GM18867 (cell line): ENCODE results near the gene NEDD4L.
"Not testable (repeated sequence)": the region's sequence is repeated elsewhere in the genome, so short reads cannot be mapped to it uniquely, and the experiment has no call there.

Source experiments
- ATAC-seq: cut with Tn5 transposase; IDR thresholded peaks from one replicate; pipeline ENCODE4 v1.9.1; 2021; ENCODE audit warnings: mild to moderate bottlenecking, moderate library complexity; ENCODE audit not compliant: unreplicated experiment

NEDD4L gene

DNA sequence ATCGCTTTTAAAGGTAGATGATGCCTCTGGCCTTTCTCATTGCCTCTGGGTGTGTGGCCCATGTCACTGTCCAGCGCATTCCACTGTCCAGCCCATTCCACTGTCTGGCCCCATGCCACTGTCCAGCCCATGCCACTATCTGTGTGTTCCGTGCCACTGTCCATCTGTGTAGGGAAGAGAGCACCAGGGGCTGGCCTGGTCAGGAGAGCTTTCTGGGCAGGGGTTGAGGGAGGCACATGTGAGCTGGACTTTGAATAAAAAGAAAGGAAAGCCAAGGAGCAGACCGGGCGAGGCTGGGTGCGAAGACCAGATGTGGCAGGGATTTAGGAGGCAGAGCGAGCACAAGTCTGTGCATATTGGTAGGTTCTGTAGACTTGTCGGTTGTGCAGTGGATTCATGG, 236.2 kb downstream of the NEDD4L start:
- ATAC-seq: no peak

DNA sequence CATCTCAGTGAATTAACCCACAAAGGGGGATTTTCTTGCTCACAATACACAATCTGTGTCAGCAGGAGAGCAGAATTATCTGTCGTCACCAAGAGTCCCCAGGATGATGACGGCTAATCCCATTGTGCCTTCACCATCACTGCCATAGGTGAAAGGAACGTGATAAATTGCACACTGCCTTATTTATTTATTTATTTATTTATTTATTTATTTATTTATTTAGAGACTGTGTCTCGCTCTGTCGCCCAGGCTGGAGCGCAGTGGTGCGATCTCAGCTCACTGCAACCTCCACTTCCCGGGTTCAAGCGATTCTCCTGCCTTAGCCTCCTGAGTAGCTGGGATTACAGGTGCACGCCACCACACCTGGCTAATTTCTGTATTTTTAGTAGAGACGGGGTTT, 238.8 kb downstream of the NEDD4L start:
- ATAC-seq: not testable (repeated sequence)

DNA sequence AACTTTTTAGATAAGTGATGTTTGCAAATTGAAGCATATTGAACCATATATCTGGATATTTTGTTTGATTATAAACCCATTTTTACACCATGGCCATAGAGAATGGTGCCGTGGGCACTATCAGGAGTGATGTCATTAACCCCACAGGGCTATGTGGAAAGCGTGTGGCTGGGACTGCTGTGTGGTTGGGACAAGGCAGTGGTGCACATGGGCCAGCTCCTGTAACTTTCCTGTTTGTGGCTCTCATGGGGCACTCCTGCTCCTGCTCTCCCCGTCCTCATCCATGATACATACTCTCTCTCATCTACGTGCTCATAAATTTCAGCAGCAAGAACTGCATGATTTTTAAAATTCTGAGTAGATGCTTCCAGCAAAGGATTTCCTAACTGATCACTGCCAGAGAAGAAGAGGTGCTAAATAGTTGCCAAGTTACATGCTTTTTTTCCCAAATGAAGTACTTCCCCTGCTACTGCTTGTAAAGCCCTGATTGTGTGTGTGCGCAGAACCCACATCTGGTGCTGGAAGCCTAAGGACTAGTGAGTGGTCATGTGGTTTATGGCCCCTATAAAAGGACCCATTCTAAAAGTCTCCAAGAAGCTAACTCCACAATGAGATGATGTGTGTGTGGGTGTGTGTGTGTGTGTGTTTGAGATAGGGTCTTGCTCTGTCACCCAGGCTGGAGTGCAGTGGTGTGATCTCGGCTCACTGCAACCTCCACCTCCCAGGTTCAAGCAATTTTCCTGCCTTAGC, 240.8 kb downstream of the NEDD4L start:
- no peak for ATAC-seq

DNA sequence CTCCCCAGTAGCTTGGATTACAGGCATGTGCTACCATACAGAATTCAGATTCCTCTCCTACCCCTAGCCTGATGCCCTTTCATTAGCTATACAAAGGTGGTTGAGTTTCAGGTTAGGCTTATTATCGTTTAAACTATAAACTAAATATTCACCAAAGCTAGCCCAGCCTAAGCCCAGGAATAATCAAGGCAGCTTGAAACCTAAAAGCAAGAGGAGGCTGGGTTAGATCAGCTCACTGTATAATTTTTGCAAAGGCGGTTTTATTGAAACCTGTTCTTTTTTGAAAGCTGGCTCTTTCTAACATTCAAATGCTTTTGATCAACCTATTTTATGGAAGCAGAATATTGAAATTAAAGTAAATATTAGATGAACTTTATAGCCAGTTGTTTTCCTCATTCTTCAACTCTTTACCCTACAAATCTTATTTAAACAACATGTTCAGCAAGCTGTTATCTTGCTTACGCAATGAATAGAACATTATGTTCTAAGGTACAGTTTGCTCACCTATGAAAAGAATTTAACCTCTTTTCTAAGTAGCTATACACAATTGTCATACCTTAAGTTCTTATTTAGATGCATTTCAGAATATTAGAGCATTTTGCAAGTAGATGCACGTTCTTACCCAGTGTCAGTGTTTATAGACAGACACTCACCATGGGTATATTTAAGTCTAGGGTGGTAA, 241.6 kb downstream of the NEDD4L start:
- ATAC-seq: no peak

DNA sequence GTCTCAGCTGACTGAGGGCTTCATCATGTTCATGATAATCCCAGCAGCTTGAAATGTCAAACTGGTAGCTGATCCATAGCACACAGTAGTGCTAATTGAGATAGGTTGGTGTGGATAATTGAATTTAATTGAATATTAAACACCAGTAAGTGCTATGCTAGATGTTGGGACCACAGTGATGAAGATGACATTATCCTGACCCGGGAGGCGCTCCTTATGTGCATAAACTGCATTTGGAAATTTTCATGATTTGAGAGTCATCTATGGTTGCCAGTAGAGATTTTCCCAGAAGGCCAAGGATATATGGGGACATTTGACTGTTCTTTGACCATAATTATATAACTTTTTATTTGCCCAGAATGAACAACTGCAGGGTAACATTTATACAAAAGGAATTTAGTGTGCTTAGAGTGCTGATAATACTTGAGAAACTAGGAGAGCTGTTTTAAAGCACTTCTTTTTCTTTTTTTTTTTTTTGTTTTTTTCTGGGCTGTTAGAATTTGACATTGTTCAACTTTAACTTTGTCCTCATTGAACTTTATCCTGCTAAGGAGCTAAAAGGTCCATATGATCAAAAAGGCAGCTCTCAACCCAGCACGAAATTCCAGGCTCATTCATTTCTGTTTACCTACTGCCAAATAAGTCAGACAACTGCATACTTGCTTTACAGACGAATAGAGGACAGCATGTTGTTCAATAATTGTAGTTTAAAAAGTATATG, 242.8 kb downstream of the NEDD4L start:
- no peak for ATAC-seq

DNA sequence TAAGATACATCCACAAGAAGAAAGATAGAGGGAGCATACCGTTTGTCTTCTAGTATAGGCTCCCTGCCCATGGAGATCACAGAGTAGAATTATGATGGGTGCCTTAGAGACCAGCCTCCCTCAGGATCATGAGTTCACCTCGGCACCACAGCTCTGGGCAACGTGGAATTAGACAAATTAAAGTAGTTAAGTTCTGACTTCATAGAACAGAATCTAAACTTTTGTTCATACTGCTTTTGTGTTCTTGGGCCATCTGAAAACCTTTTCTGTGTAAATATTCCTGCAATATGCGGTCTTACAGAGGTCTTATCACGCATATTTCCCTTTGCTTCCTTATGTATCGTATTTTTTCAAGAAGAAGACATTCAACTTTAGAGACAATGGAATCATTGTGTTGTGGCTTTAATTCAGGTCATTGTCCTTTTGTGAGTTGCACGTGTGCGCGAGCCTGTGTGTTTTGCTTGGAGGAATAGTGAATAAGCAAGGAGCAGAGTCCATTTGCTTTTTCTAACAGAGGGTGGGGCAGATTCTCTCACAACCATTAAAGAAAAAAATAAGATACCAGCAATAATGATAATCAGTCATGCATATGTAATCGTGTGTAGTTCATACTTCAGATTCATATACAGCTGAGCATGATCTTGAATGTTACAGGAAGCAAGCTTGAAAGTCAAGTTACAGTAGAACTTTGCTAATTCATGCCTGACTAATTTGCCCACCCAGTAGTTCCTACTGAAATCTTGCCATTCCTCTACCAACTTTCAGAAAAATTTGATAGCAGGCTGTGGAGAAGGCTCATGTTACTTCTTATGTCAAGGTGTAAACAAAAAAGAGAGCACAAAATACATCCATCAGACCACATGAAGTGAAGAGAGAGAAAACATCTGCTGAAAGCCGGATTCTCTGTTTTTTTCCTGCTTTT, 243.6 kb downstream of the NEDD4L start:
- no peak for ATAC-seq

DNA sequence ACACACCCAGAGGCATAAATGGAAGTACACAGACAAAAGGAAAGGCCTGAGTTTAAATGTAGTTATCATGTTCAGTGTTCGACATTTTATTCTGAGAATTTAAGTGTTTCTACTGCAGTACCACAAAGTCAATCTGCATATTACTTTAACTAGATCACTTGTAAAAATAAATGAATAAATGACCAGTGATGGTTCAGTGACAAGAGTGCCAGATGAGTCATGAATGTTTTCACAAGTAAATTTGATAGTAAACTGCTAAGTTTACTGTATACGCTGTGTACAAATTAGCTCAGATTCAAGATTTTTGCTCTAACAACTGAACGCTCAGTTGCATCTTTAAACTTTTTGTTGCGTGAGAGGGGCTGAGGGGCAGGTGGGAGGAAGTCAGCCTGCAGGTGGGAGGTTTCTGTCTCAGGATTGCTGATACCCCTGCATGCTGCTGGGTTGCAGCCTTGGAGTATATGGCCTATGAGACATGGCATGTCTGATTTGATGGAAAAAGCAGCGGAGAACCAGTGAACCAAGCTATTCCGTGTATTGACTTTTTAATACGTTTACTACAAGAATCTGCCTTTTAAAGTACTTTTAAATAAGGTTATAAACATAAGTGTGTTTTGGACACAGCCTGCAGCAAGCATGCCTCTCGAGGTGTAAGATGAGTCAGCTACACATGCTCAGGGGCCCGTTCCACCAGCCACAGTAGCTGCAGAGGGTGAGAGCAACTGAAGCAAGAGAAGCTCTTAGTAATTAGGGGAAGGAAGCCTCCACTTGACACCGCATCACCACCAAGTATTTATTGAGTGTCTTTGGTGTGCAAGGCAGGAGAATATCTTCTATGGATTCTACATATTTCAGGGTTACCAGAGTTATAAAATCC, 245.1 kb downstream of the NEDD4L start:
- peak; percentile 94 for ATAC-seq

DNA sequence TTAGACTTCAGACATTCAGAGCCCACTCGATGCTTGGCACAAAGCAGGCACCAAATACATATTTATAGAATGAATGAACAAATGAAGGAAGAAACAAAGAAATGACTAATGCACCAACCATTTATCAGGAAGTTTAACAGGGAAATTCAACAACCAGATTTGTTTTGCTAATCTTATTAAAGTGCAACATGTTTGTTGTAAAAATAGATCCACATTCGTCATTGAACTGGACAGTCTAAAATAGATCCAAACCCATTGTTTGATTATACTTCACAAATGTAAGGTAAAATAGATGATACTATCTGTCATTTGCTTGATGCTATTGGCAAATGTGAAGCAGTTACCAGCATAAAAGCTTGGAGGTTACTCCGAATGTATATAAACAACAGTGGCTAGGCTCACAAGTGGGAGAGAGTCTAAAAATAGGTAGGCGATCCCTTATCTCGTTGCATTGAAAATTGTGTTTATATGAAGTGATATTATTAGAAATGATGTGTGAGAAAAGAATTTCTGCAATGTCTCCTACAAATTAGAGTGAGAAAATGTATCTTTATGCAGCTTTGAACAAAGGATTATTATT, 246.2 kb downstream of the NEDD4L start:
- ATAC-seq: no peak

DNA sequence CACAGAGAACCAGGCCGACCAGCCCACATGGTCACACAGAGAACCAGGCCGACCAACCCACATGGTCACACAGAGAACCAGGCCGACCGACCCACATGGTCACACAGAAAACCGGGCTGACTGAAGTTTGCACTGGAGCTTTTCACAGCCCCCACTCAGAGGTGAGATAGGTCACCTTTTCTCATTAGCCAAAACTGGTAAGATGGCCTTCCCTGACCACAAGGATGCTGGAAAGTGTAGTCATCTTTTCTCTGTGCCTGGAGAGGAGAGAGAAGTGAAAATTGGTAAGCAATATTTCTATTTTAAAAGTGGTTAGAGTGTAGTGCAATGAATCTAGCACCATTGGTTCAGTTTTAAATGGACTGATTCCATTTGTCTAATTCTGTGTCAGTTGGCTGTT, 247.1 kb downstream of the NEDD4L start:
- no peak for ATAC-seq

DNA sequence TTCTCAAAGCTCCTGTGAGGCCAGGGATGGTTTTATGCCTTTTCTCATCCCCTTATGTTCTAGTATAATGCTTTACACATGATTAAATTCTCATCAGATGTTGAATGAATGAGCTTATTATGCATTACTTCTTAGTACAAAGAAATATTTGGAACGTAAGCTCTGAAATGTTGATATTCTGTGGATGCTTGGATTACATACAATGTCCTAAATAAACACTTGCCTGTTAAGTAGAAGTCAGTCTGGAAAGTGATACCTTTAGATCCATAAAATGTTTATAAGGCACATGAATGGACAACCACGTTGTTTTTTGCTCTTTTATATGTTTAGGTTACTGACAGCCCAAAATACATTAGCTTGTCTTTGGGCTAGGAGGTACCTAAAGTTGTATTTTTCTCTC, 248.6 kb downstream of the NEDD4L start:
- ATAC-seq: no peak

DNA sequence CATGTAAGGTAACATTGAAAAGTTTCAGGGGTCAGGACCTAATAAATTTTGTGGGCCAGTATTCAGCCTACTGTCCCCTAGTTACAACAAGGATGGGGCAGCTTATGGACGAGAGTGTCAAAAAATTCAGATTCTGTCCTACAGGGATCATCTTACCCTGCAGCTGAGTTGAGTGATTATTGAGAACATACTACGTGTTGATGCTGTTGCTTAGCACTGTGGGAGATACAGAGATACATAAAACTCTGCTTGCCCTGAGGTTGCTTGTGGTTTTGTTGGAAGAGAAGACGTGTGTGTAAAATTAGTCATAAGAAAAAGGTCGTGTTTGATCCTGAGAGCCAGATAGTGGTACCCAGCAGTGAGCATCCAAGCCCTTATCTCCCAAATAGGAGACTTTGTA, 253.2 kb downstream of the NEDD4L start:
- no peak for ATAC-seq

DNA sequence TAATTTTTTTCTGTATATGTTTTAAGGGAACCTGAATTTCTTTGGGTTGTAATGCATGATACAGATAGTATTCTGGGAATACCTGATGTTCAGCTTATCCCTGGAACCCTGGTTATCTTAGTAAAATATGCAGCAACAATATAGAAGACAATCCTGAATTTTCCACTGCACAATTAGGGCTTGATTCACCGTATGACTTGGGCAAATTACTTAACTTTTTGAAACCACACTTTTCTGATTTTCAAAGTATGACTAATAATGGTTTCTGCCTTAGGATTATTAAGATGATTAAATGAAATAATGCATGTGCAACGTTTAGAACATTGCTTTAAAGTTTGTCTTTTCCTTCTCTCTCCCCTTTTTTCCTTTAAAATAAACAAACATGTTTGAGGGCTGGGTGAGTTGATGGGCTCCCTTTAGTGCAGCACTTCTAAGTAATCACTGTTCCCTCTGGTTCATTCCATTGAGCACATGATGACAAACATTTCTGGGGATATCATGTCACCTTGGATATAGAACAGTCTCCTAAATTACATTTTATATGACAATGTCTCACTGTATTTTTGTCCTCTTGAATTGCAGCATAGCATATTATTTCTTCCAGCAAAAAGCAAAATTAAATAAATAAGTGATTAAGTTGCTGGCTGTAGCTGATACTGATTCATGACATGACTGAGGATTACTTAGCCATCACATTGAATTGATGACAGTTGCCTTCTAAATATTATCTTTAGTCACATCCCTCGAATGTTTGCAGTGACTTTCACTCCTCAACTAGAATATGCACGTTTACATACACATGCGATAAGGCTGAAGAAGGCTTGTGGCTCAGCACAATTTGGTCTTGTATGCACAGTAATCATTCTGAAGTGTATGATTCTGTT, 254.5 kb downstream of the NEDD4L start:
- no peak for ATAC-seq

DNA sequence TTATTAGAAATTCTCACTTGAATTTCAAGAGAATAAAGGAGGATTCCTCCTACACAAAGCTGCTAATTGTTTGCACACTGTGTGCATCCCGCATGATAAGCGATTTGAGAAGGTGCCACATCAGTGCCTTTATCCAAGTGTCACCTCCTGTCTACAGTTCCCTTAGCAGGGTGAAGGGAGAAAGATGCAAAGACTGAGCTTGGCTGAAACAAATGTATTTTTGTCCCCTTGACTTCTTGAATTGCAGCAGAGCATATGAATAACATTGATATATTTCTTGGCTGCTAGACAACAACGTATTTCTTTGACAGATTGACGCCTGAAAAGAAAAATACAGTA, 255.1 kb downstream of the NEDD4L start:
- no peak for ATAC-seq

DNA sequence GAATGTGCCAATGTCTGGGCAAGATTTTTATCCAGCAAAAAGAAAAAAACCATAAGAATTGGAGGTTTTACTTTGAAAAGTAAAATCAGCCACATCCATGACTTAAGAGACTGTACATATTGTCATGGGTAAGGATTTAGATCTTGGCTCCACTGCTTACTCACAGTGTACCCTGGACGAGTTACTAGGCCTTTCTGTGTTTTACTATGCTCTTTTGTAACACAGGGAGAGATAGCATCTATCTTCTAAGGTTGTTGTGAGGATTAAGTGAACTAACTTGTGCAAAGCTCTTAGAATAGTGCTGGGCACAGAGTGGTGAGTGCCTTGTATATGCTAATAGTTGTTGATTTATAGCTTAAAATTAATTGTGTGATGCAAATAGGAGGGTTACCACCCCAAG, 255.9 kb downstream of the NEDD4L start:
- ATAC-seq: no peak

DNA sequence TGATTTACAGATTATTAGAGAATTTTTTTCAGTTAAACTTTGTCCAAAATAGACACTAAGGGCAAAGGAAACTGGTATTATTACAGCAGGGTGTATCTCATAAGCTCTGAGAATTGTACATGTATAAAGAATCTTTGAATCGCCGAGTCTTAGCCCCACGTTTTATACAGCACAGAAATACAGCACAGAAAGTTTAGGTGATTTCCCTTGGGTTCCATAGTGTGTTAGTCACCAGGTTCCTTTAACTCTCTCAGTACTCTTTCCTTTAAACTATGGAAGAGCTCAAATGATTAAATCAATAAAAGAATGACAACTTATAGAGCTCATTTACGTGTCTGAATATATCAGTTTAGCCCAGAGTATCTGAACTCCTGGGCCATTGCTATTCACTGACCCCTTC, 256.8 kb downstream of the NEDD4L start:
- no peak for ATAC-seq

DNA sequence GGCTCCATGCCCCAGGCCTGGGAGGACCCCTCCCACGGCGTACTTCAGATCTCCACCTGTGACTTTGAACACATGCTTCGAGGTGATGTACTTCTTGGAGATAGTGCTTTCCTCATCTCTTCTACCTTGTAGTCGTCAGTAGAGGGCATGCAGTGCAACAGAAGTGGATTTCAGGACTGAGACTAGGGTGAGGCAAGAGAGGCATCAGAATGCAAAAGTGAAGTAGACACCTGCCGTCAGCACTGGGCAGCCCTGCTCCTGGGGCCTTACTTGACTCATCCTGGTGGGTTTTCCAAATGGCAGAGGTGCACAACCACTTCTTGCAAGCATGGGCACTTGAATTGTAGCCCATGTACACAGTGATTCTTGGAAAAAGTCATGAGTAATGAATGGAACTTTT, 258.8 kb downstream of the NEDD4L start:
- no peak for ATAC-seq

DNA sequence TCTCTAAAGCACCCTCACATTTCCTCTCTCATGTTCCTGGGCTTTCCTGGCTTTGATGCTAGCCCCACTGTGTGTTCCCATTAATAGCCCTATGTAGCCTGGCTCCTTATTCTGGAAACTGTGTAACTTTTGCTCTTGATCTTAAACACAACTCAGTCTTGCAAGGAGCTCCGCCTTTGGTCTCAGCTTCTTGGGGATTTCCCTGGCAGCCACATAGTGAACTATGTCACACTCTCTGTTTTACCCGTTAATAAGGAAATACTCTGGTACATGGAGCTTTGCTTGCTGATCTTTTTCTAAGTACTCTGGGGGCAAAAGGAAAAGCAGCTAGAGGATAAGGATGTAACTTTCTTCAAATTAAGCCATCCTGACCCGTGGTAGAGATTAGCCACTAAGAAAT, 259.3 kb downstream of the NEDD4L start:
- ATAC-seq: no peak

DNA sequence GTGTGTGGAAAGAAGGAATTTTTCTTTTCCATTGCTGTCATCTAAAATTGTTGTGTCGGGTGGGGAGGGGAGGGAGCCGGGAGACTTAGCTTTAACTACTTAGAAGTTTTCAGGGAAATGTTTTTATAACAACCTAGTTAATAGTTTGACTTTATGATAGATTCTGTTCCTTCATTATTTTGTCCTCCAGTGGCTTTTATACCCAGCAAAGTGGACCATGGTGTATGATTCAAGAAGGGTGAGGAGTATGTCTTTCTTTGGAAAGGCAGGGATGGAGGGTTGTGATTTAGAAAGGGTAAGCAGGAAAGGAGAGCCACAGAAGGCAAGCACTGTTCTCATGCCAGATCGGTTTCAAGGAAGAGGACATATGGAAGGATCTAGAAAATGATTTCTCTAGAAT, 261.8 kb downstream of the NEDD4L start:
- no peak for ATAC-seq

DNA sequence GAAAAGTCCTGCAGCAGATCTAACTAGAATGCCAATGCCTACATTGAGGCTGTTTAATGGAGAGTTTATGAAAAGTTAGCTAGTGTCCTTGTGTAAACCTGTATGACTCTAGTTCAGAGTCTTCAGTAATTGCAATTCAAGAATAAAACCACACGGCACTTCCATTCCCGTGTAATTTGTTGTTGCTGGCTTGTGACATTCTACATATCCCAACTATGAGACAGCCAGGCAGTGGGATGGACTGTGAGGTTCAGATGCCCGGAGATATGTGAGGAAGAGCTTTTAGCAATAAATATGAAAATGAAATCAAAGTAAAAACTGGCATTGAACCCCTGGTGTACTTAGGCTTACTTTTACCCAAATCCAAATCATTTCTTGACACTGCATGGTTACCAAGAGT, 263.4 kb downstream of the NEDD4L start:
- no peak for ATAC-seq
